NCI-H1930 (cell line): ENCODE results near the gene PARD3B.
"Not testable (repeated sequence)": the region's sequence is repeated elsewhere in the genome, so short reads cannot be mapped to it uniquely, and the experiment has no call there.

Experiments
- DNase-seq, 2 experiments: peaks; one replicate each; lab custom pipeline; 2025; lab: John Stamatoyannopoulos, UW

Gene PARD3B

DNA sequence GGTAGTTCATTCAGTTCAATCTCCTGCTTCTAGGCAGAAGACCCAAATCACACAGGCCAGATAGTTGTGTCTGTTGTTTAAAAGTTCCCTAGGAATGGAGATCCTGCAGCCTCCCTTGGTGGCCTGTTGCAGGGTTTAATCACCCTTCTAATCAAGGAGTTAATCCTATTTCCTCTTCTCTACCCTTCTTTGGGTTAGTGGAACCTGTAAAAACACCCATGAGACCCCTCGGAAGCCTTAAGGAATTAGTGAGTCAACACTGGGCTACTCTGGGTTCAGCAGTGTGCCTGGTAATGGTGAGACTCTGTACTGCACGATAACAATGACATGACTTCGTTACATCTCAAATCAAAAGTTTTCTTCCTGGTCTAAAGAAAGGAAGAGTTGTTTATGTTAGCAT, 919.4 kb downstream of the PARD3B start:
- DNase-seq: no peak

- DNase-seq: no peak
Measured at GRCh38 chr2:205465791-205466190, 920.5 kb downstream of the PARD3B start.

- no peak for DNase-seq
Measured at GRCh38 chr2:205471776-205472175, 926.5 kb downstream of the PARD3B start.

GRCh38 chr2:205473791-205474190, 928.5 kb downstream of the PARD3B start:
- no peak for DNase-seq

DNA sequence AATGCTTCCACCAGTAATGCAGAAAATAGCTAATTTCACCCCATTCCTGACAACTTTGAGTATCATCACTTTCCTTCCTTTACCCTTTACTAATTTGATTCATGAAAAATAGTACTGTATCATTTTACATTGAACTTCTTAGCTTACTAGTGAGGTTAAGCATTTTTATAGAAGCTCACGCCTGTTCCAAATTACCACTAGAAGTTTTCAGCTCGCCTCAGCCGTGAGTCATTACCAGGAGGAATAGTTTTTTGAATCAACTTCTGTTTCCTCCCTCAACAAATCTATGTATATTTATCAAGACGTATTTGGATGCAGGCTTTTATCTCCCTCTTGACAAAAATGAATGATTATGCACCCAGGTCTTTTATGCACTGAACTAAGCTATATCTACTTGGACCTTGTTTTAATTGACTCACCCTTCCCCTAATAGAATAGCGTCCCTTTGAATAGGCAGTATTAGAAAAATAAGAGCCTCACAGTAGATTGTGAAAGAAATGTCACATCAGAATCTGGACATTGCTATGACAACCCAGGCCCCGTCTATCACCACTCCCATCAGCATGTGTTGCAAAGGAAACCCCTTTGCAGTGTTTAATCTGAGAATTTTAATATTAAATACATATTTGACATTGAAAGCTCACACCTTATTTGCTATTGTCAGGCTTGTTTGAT, 929.6 kb downstream of the PARD3B start:
- DNase-seq: no peak

DNA sequence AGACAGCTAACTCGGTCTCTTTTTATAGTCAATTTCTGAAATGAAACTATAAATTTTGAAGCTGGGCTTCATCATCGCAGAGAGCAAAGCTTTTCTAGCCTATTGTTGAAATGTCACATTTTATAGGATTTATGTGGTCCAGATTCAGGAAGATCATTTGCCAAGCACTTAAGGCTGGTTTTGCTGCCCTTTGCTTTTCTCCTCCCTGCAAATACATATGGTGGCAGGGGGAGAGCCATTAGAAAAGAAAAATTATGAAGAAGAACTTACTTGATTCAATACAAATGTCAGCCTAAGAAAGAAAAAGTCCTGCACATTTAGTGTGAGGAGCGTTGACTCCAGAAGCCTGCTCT, 930.1 kb downstream of the PARD3B start:
- DNase-seq: no peak

- no peak for DNase-seq
Measured at GRCh38 chr2:205477016-205477705, 931.9 kb downstream of the PARD3B start.

GRCh38 chr2:205481861-205482260, 936.6 kb downstream of the PARD3B start:
- no peak for DNase-seq

- DNase-seq: no peak
Measured at GRCh38 chr2:205482399-205483081, 937.3 kb downstream of the PARD3B start.

GRCh38 chr2:205483095-205483494, 937.8 kb downstream of the PARD3B start:
- DNase-seq: no peak

- DNase-seq: no peak
Measured at GRCh38 chr2:205484215-205484614, 938.9 kb downstream of the PARD3B start.

DNA sequence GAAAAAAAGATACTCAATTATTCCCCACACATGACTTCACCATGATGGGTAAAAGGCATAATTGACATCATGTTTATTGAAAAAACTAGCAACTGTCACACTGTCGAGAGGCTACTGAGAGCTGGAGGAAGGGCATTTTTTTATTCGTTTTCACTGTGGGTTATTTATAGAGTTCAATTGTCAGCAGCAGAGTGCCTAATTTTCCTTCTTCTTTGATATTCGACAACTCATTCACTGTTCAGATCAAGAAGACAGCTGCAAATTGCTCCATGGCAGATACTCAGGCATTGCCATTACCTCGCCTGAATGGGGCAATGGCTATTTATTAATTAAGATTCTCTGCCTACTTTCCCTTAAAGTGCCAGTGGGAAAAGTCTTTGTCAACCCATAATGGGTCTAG, 939.5 kb downstream of the PARD3B start:
- peak in 1 of 2 experiments; percentile 16 for DNase-seq

- DNase-seq: not testable (repeated sequence)
Measured at GRCh38 chr2:205493528-205493927, 948.3 kb downstream of the PARD3B start.

DNA sequence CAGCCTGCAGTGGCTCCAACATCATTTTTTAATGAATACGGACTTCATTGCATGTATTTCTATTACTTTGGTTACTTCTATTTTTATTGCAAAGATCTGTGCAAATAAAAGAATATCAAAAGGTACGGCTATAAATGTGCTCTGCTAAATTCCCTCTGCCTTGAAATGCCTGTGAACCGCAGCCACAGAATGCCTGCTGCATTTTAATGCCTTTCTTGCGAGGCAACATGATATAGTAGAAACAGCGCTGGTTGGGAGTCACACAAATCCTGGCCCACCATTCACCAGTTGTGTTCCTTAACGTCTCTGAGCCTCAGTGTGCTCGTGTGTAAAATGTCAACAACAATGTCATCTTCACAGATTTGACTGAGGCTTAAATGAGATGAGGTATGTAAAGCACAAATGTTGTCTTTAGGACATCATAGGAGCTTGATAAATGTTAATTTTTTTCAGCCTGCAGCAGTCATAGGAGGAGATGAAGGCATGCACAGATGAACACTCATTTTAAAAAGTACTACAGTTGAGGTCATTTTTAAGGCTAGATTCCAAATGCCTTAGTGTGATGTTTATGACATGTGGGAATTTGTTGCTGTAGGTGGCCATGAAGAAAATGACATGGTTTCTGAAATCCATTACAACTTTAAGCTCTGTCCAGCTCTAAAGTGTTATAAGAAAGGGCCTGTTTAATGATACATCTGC, 949.4 kb downstream of the PARD3B start:
- DNase-seq: no peak

GRCh38 chr2:205495819-205496218, 950.5 kb downstream of the PARD3B start:
- no peak for DNase-seq

DNA sequence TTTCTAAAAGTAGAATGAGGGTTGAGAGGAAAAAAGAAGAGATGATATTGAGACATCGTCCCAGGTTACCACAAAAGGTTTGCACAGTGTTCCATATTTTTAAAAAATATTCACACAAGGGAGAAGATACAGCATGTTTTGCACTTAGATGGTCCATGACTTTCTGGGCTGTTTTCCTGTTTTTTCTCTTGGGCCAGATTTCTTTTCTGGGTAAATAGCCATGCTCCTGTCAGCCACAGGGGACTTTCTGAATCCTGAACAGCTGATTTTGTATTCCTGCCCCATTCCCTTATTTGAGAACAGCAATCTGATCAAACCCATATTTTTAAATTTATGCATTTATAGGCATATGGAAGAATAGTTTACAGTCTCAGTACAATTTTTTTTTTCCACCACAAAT, 951.1 kb downstream of the PARD3B start:
- no peak for DNase-seq

DNA sequence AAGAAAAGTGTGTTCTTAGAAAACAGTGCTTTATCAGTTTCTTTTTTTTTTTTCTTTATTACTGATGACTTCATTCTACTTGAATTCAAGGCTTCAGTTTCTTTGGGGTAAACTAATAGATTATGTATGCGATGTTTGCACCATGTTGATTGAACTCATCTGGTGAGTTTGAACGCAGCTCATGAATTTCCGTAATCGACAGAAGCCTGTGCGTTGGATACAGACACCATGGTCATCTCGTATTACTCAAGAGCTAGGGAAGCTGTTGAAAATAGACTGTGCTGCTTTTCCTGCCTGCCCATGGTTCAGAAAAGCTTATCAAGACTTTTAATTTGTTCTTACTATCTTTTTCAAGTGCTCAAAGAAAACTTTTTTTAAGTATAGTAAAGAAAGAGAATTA, 951.5 kb downstream of the PARD3B start:
- DNase-seq: no peak

- DNase-seq: no peak
Measured at GRCh38 chr2:205499006-205499405, 953.7 kb downstream of the PARD3B start.

DNA sequence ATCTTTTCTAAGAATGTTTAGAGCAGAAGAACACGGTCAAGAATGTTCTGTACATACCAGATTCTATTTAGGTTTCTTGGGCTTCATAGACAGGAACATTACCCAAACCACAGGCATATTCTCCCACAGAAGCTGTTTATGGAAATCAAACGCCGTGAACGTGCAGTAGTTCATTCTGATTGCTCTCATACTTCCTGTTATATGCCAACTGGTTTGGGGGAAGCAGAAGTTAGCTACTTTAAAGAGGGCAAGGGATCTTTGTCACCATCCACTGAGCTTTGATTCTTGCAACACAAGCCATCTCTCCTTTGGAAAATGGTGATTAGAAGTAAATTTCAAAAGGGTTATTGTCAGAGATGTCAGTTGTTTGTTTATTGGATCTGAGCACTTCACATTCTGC, 954.8 kb downstream of the PARD3B start:
- no peak for DNase-seq

GRCh38 chr2:205500951-205501350, 955.7 kb downstream of the PARD3B start:
- DNase-seq: no peak

DNA sequence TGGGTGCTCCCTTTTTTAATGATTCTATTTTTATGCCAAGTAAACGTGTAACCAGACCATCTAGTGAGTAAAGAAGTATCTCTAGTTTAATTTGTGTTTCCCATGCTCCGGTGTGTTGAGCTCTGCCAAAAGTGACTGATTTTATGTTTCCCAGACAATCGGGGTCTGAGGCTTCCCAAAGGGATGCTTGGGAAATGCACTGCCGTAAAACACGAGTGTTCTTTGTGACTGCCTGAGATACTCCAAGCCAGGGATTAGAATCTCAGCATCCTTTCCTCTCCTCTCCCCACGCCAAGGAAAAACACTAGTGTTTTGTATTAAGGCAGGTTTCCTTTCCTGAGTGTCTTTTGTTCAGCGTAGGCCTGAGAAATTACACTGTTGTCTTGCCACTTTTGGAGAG, 956.6 kb downstream of the PARD3B start:
- no peak for DNase-seq

GRCh38 chr2:205505371-205505770, 960.1 kb downstream of the PARD3B start:
- no peak for DNase-seq

DNA sequence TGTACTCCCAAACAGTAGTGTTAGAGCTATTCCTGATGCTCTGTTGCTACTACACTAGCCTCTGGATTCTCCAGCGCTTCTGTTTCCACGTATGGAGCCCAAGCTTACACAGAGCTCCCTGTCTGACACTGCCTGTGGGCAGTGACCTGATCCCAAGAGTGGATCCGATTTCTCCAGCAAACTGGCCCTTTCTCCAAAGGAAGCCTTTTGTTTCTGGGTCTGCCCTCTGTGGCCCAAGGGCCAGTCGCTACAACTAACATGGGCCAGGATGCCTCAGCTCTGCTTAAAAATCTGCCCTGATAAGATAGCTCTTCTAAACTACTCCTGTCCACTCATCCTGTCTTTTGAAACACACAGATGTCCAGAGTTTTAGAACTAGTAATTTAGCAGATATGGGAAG, 964.4 kb downstream of the PARD3B start:
- no peak for DNase-seq
